Heart left ventricle (tissue), 13 donors: ENCODE results near the gene LCK.

Source experiments
- POLR2A ChIP-seq, 2 donors: fragments of 450-650 bp; IDR thresholded peaks; one replicate each; pipeline ENCODE4 v1.6.1; 2017; ENCODE audit warnings: antibody characterized with exemption in 2 of 2, mild to moderate bottlenecking in 2 of 2, moderate library complexity in 2 of 2
- TF ChIP-seq, protein P1 (sequence below), 12 donors: fragments of 200-600 bp; sonication (generic) in 4 of 12; IDR thresholded peaks; one replicate each; pipeline versions ENCODE4 v1.5.0 to v1.8.0; 2018 to 2022; ENCODE audit warnings: antibody characterized with exemption in 12 of 12, mild to moderate bottlenecking in 5 of 12
- donor health status: ischemic (EF 13 %, LVEDD 7.1; RV severe dilation, severe dysfunction).
- donor health status: DM: no; HTN: yes; CAD: no.
- donor health status: DM: no; HTN: no; CAD: no.
- donor health status: ischemic (EF 25% LVEDD 6.9; RV normal size, moderate dysfunction).
- donor health status: ischemic (EF 25% LVEDD 5.7; RV mildly dilated, moderate dysfunction).
- donor health status: ischemic (EF 35%, LVEDD 5.7; RV mildly dilated, moderate dysfunction).
- donor health status: nonischemic (EF 11% LVEDD 7.7; RV severe dilation, severe dysfunction).
- donor health status: DM: yes; HTN: yes; CAD: no.
- donor health status: PGD.
- donor health status: ischemic (EF 29% LVEDD 5.4; RV normal size, mild dysfunction).
- donor health status: nonischemic (EF 23%, LVEDD 6.1; RV moderate dilation, normal function).

DNA sequence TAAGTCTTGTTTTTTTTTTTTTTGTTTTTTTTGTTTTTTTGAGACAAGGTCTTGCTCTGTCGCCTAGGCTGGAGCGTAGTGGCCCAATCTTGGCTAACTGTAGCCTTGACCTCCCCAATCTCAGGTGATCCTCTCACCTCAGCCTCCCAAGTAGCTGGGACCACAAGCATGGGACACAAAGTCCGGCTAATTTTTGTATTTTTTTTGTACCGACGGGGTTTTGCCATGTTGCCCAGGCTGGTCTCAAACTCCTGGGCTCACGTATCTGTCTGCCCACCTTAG, 6.1 kb downstream of the LCK start:
- TF ChIP-seq, protein P1, sequence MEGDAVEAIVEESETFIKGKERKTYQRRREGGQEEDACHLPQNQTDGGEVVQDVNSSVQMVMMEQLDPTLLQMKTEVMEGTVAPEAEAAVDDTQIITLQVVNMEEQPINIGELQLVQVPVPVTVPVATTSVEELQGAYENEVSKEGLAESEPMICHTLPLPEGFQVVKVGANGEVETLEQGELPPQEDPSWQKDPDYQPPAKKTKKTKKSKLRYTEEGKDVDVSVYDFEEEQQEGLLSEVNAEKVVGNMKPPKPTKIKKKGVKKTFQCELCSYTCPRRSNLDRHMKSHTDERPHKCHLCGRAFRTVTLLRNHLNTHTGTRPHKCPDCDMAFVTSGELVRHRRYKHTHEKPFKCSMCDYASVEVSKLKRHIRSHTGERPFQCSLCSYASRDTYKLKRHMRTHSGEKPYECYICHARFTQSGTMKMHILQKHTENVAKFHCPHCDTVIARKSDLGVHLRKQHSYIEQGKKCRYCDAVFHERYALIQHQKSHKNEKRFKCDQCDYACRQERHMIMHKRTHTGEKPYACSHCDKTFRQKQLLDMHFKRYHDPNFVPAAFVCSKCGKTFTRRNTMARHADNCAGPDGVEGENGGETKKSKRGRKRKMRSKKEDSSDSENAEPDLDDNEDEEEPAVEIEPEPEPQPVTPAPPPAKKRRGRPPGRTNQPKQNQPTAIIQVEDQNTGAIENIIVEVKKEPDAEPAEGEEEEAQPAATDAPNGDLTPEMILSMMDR (IDR thresholded peaks at IDR 0.05): no peak
- no peak for TF ChIP-seq POLR2A (IDR thresholded peaks at IDR 0.05)
